HG02798 (cell line): ENCODE measurements around the gene EGR1.
"Not testable (repeated sequence)": the region's sequence is repeated elsewhere in the genome, so short reads cannot be mapped to it uniquely, and the experiment has no call there.

ENCODE experiments used
- ATAC-seq: cut with Tn5 transposase; IDR thresholded peaks from one replicate; pipeline ENCODE4 v1.9.1; 2021; ENCODE audit warnings: mild to moderate bottlenecking; ENCODE audit not compliant: unreplicated experiment, poor library complexity

The EGR1 gene

GRCh38 chr5:138503487-138504270 lies 38.4 kb downstream of the EGR1 start:
- no peak for ATAC-seq

GRCh38 chr5:138504799-138505198 lies 39.5 kb downstream of the EGR1 start:
- no peak for ATAC-seq

- ATAC-seq = no peak
These were observed 41.4 kb downstream of the EGR1 start for GRCh38 chr5:138506370-138507306.

DNA sequence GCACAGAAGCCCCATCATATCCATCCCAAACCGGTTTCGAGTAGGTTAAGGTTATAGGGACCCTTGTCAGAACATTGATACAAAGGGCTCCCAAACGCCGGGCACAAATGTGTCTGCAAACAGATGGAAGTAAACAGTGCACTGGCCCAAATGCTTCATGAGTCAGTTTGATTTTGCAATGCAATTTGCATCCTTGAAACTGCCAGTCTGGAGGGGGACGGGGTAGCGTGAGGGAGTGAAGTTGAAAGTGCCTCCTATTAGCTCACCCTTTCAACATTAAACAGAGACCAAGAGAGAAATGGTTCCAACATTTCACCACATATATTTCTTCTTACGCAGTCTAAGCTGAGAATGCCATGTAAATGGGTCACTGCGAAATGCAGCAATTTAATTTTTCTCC lies 42.2 kb downstream of the EGR1 start:
- not testable (repeated sequence) for ATAC-seq

DNA sequence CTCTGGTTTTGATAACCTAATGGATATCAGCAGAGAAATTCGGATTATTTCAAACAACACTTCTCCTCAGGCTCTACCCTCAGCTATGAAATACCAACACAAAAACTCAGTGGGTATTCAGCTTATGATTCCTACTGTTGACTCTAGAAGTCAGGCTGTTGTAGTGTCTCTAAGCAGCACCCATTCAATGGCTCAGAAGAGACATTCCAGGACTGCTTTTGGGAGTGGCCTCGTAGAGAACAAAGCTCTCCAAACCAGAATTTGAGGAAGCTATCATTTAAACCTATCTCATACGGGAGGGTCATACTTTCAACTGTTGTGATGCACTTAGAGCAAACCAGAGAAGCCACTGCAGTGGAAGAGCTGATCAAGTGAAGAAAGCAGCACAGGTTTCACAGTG lies 43.7 kb downstream of the EGR1 start:
- ATAC-seq = no peak

GRCh38 chr5:138514021-138514420 lies 48.7 kb downstream of the EGR1 start:
- no peak for ATAC-seq

GRCh38 chr5:138515556-138516245 lies 50.4 kb downstream of the EGR1 start:
- ATAC-seq = no peak

DNA sequence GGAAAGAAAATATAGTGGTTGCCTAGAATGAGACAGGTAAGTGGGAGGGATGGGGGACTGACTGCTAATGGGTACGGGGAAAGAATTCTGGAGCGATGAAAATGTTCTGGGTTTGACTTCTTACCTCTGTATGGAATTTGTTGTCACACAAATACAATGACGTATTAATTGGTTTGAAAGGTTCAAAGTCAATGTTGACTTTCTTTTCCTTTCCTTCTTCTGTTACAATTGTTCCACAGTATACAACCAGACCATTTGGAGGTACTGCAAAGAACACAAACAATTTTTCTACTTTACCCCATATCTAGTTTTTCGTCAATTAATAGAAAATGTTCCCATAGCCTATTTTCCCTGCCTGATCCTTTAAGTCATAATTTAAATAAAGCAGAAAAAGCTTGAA lies 52.2 kb downstream of the EGR1 start:
- ATAC-seq = no peak
